HG03064 (cell line): ENCODE results near the gene STARD4.

ENCODE experiments used
- ATAC-seq: cut with Tn5 transposase; IDR thresholded peaks from one replicate; pipeline ENCODE4 v1.9.1; 2021; ENCODE audit warnings: low read depth; ENCODE audit not compliant: unreplicated experiment

STARD4 gene

GRCh38 chr5:111512375-111513130 lies at the start of gene STARD4:
Gene STARD4 (minus strand): TSS chr5:111512535. CDS start chr5:111507433, 5,102 bp downstream.
- ATAC-seq: peak; percentile 93

- no peak for ATAC-seq
These were observed 47.3 kb upstream of the STARD4 start for GRCh38 chr5:111559680-111560079.

- no peak for ATAC-seq
These were observed 45.4 kb upstream of the STARD4 start for GRCh38 chr5:111557686-111558085.

GRCh38 chr5:111557111-111557510 lies 44.8 kb upstream of the STARD4 start:
- ATAC-seq: no peak

GRCh38 chr5:111556501-111556900 lies 44.2 kb upstream of the STARD4 start:
- ATAC-seq: no peak

GRCh38 chr5:111555760-111556159 lies 43.4 kb upstream of the STARD4 start:
- no peak for ATAC-seq

GRCh38 chr5:111553868-111554267 lies 41.5 kb upstream of the STARD4 start:
- no peak for ATAC-seq

- no peak for ATAC-seq
These were observed 40.6 kb upstream of the STARD4 start for GRCh38 chr5:111552896-111553295.

GRCh38 chr5:111552492-111552891 lies 40.2 kb upstream of the STARD4 start:
- no peak for ATAC-seq

GRCh38 chr5:111551569-111552275 lies 39.4 kb upstream of the STARD4 start:
- no peak for ATAC-seq

GRCh38 chr5:111551161-111551560 lies 38.8 kb upstream of the STARD4 start:
- no peak for ATAC-seq

GRCh38 chr5:111550282-111551020 lies 38.1 kb upstream of the STARD4 start:
- no peak for ATAC-seq

- ATAC-seq: no peak
These were observed 36.8 kb upstream of the STARD4 start for GRCh38 chr5:111548992-111549649.

GRCh38 chr5:111548348-111548950 lies 36.1 kb upstream of the STARD4 start:
- no peak for ATAC-seq

GRCh38 chr5:111545031-111545430 lies 32.7 kb upstream of the STARD4 start:
- no peak for ATAC-seq

- ATAC-seq: no peak
These were observed 25.0 kb upstream of the STARD4 start for GRCh38 chr5:111537141-111538024.

GRCh38 chr5:111535879-111536549 lies 23.7 kb upstream of the STARD4 start:
- no peak for ATAC-seq

GRCh38 chr5:111532886-111533582 lies 20.7 kb upstream of the STARD4 start:
- ATAC-seq: no peak
